ENCODE results near the gene ACACA. TPM values are rescaled to one million over a fixed set of nuclear protein-coding genes. Genes with fewer than 3 reads are reported as not detected.
A peak's percentile ranks its signal among the peaks of the same experiment; 100 is the strongest.

ACACA gene
- total and polyA plus RNA-seq, 2 donors (not counting 3 experiments of a cell fraction or from before 2014, with no cell fraction given): 55.3 to 124 TPM

DNA sequence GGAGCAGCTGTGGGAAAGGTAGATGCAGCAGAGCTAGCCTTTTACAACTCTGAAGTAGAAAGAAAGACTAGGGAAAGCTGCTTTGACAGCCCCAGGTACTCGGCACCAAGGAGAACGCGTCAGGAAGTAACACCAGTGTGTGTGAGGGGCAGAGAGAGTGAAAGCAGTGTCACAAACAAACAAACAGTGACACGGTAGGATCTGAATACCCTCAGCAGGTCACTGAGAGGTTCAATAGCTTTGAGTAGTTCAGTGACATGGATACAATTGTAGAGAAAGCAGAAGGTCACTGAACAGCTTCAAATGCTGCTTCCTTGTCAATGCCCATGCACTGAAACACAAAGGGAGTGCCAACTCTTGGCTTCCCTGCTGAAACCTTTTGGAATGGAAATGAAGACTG lies 181.2 kb downstream of the ACACA start:
- no peaks in the 10 kb centered on the region for H4K20me1 ChIP-seq (replicated peaks; ENCODE audit: control insufficient read depth, extremely low read depth, insufficient read depth, low read length)
- H3K27me3 ChIP-seq (ENCODE audit: control insufficient read depth in 2 of 2, insufficient read depth in 2 of 2, low read length in 2 of 2): no peaks in the 10 kb centered on the region
- H3K36me3 ChIP-seq (ENCODE audit: control insufficient read depth in 2 of 2, extremely low read depth in 1 of 2, insufficient read depth in 2 of 2, low read length in 2 of 2): peaks cover 4 to 24% of the 10 kb centered on the region in 2 experiments
- ChIA-PET POLR2A (no interaction called here), CTCF (interaction anchor here (1.6 to 2.5 kb wide), 2 partner anchors 10 to 14 kb away, joined by 5 to 11 read pairs; no protein-coding TSS in a partner anchor)
- no TSS peak for BruUV-seq (replicated peaks)
- TF ChIP-seq, protein P1, sequence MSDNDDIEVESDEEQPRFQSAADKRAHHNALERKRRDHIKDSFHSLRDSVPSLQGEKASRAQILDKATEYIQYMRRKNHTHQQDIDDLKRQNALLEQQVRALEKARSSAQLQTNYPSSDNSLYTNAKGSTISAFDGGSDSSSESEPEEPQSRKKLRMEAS (IDR thresholded peaks at IDR 0.05; ENCODE audit: insufficient read depth, insufficient read length): no peak
- TF ChIP-seq FOS (IDR thresholded peaks at IDR 0.05; ENCODE audit: borderline replicate concordance, insufficient read depth, low read length) (no peak), EZH2 (IDR thresholded peaks at IDR 0.05; ENCODE audit: borderline replicate concordance, low read depth, low read length, severe bottlenecking) (no peak), GATA2 (IDR thresholded peaks at IDR 0.05; ENCODE audit: insufficient read depth, insufficient read length, low read depth, low read length) (no peak), MYC (IDR thresholded peaks at IDR 0.05; ENCODE audit: low read depth, low read length) (no peak), POLR2A (IDR thresholded peaks at IDR 0.05; ENCODE audit: low read depth, low read length) (no peak), POLR2AphosphoS5 (IDR thresholded peaks at IDR 0.05; ENCODE audit: insufficient read depth, low read depth, low read length) (no peak), JUN (IDR thresholded peaks at IDR 0.05; ENCODE audit: borderline replicate concordance, insufficient read depth, insufficient read length, low read depth) (no peak)
- TF ChIP-seq, protein P2, sequence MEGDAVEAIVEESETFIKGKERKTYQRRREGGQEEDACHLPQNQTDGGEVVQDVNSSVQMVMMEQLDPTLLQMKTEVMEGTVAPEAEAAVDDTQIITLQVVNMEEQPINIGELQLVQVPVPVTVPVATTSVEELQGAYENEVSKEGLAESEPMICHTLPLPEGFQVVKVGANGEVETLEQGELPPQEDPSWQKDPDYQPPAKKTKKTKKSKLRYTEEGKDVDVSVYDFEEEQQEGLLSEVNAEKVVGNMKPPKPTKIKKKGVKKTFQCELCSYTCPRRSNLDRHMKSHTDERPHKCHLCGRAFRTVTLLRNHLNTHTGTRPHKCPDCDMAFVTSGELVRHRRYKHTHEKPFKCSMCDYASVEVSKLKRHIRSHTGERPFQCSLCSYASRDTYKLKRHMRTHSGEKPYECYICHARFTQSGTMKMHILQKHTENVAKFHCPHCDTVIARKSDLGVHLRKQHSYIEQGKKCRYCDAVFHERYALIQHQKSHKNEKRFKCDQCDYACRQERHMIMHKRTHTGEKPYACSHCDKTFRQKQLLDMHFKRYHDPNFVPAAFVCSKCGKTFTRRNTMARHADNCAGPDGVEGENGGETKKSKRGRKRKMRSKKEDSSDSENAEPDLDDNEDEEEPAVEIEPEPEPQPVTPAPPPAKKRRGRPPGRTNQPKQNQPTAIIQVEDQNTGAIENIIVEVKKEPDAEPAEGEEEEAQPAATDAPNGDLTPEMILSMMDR (IDR thresholded peaks at IDR 0.05; ENCODE audit: extremely low read depth in 1 of 2, insufficient read depth in 1 of 2, low read depth in 1 of 2, low read length in 2 of 2): no peak
- H2AFZ ChIP-seq (ENCODE audit: low read depth, low read length): no peak overlapping the region
- H3K4me1 ChIP-seq (ENCODE audit: control insufficient read depth, extremely low read depth, insufficient read depth, low read length): no peaks in the 10 kb centered on the region
- H3K27ac ChIP-seq (ENCODE audit: insufficient read depth, low read depth, low read length): no peak overlapping the region
- no peak overlapping the region for H3K4me3 ChIP-seq (replicated peaks in 1 of 3; ENCODE audit: insufficient read depth in 1 of 3, low read depth in 1 of 3, low read length in 3 of 3)
- H3K9me1 ChIP-seq (replicated peaks; ENCODE audit: control insufficient read depth, extremely low read depth, insufficient read depth, low read length): no peaks in the 10 kb centered on the region
- dilution Hi-C loops (cut with MboI; ENCODE audit: extremely low pct_ligation_motif_present, low sequenced_read_pairs) (no loop called here), intact Hi-C loops (cut with micrococcal nuclease) (no loop called here)
- no peak overlapping the region for H3K9ac ChIP-seq (replicated peaks; ENCODE audit: extremely low read depth, insufficient read depth, low read length)
- no peaks in the 10 kb centered on the region for H3K79me2 ChIP-seq (ENCODE audit: control insufficient read depth, insufficient read depth, low read length)
- no peak for FAIRE-seq
- DNase-seq (ENCODE audit: low read depth, low spot score): peak; percentile 27
- no peak overlapping the region for H3K4me2 ChIP-seq (ENCODE audit: insufficient read depth, low read length)
- H3K9me3 ChIP-seq (replicated peaks; ENCODE audit: control insufficient read depth, insufficient read depth, low read length): no peaks in the 10 kb centered on the region

All from endothelial cell of umbilical vein (primary cell).